PC-3 (cell line): ENCODE data around the gene ARHGAP26.

Experiments used
- CTCF ChIP-seq: fragments of 300-600 bp; sonication (generic); conservative IDR thresholded peaks from 2 replicates; pipeline ENCODE4 v1.5.1; 2017; ENCODE audit warnings: antibody characterized with exemption, low read depth, mild to moderate bottlenecking, low read length
- EZH2 ChIP-seq: fragments of 300-600 bp; sonication (generic); IDR thresholded peaks from one replicate; pipeline ENCODE4 v1.6.1; 2017; ENCODE audit warnings: antibody characterized with exemption, mild to moderate bottlenecking, low read length; ENCODE audit not compliant: unreplicated experiment
- EZH2phosphoT487 ChIP-seq: fragments of 300-600 bp; sonication (generic); IDR thresholded peaks from 2 replicates; pipeline ENCODE4 v1.6.1; 2018; ENCODE audit warnings: mild to moderate bottlenecking, antibody characterized with exemption, low read length, borderline replicate concordance

- no peak for TF ChIP-seq CTCF
- no peak for TF ChIP-seq EZH2phosphoT487
- TF ChIP-seq EZH2: no peak
Measured at GRCh38 chr5:142777850-142778249, 7.7 kb downstream of the ARHGAP26 start.
